ENCODE results near the gene ST7. TPM values are rescaled to one million over a fixed set of nuclear protein-coding genes. Genes with fewer than 3 reads are reported as not detected.

Gene ST7
- total RNA-seq, 4 donors from 2014 or later: 16.2 to 38.6 (median 22.5) TPM

DNA sequence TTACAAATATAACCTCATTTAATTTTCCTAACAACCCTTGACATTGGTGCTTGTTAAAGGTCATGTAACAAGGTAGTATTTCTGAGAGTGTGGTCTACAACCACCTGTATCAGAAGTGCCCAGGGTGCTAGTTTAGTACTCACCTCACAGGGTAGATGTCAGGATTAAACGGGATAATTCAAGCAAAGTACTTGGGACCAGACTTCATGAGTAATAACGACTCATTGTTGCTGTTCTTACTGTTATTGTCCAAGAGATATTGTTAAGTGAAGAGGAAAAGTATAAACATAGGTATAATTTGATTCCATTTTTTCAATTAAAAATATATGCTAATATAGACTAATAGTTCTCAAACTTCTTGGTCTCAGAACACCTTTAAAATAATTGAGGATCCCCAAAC is 190.3 kb downstream of the ST7 start:
- TF ChIP-seq, protein P1, sequence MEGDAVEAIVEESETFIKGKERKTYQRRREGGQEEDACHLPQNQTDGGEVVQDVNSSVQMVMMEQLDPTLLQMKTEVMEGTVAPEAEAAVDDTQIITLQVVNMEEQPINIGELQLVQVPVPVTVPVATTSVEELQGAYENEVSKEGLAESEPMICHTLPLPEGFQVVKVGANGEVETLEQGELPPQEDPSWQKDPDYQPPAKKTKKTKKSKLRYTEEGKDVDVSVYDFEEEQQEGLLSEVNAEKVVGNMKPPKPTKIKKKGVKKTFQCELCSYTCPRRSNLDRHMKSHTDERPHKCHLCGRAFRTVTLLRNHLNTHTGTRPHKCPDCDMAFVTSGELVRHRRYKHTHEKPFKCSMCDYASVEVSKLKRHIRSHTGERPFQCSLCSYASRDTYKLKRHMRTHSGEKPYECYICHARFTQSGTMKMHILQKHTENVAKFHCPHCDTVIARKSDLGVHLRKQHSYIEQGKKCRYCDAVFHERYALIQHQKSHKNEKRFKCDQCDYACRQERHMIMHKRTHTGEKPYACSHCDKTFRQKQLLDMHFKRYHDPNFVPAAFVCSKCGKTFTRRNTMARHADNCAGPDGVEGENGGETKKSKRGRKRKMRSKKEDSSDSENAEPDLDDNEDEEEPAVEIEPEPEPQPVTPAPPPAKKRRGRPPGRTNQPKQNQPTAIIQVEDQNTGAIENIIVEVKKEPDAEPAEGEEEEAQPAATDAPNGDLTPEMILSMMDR (IDR thresholded peaks at IDR 0.05; ENCODE audit: low read depth): no peak

DNA sequence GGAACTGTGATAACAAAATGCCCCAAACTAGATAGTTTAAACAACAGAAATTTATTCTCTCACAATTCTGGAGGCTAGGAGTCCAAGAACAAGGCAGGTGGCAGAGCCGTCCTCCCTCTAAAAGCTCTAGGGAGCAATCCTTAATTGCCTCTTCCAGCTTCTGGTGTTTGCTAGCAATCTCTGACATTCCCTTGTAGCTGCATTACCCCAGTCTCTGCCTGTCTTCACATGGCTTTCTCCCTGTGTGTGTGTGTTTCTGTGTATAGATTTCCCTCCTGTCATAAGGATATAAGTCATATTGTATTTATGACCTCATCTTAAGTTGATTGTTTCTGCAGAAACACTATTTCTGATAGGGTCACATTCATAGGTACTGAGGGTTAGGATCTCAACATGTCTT is 192.0 kb downstream of the ST7 start:
- TF ChIP-seq, protein P1 (IDR thresholded peaks at IDR 0.05; ENCODE audit: low read depth): no peak

DNA sequence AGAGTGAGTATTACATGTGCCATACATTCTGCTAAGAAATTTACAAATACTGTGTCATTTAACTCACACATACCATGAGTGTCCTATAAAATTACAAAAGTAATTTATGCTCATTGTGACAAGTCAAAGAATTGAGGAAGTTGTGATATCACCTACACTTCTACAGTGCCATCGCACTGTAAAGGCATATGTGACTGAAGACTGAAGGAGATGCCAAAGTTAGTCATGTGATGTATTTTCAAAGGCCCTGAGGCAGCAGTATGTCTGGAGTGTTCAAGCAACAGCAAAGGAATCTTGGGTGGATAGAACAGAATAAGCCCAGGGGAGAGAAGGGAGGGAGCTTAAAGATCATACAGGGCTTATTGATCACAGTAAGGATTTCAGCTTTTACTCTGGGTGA is 192.8 kb downstream of the ST7 start:
- TF ChIP-seq, protein P1 (IDR thresholded peaks at IDR 0.05; ENCODE audit: low read depth): no peak

DNA sequence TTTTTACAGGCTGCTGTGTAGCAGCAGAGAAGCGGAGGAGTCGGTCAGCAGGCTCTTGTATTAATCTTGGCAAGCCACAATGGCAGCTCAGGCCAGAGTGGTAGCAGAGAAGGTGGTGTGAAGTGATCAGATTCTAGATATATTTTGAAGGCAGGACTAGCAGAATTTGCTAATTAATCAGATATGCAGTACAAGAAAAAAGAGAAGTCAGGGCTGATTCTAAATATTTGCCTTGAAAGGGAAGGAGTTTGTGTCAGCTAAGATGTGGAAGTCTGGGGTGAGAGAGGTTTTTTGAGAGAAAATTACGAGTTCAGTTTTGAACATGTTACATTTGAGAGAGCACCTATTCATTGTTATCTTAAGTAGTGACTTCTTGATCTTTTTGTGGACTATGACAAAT is 193.2 kb downstream of the ST7 start:
- TF ChIP-seq, protein P1 (IDR thresholded peaks at IDR 0.05; ENCODE audit: low read depth): no peak

DNA sequence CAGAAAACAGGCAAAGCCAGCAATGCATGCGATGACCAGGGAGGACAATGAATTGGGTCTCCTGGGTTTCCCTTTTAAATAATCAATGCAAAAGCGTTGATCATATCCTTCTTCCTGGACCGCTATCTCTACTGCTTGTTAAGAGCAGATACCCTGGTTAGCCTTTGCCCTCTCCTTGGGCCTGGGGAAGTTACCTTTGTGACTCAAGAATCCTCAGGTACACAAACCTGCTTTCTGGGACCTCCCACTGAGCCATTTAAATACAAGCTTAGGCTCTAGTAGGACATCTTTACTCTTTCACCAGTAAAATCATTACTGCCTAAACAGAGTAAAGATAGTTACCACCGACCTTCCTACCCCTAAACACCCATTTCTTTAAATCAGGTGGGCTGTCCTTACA is 195.7 kb downstream of the ST7 start:
- TF ChIP-seq, protein P1 (IDR thresholded peaks at IDR 0.05; ENCODE audit: low read depth): no peak

- TF ChIP-seq, protein P1 (IDR thresholded peaks at IDR 0.05; ENCODE audit: low read depth): no peak
Observed at GRCh38 chr7:117149692-117150091, 196.4 kb downstream of the ST7 start.

DNA sequence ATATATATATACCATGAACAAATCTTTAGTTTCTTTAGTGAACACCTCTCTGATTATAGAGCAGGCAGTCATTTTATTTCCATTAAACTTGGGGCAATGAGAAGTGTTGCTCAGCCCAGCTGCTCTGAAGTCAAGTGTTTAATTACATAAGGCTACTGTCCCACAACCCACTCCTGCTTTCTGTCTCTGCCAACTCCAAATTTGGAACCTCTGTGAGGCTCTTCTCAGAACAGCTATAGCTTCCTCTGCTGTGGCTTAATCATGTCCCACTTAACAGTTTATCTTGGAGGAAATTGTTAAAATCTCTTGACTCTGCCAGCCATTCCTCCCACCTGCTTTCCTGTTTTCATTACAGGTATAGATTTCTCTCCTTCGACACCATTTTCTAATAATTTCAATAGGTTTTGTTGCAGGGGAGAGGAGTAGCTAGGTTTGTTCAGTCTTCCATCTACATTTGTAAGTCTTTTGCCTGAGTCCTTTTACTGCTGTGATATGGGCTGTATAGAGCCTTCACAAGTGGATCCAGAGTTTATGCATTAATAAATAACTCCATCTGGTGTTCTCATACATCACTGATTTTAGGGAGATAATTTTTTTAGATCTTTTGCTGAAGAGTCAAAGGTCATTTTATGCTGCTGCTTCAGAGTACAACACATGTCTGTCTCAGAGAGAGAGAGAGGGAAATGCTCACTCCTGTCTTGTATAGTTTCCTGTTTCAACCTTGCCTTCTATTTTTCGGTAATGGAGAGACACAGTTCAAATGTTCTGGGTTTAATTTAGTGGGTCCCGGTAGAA is 199.1 kb downstream of the ST7 start:
- TF ChIP-seq, protein P1 (IDR thresholded peaks at IDR 0.05; ENCODE audit: low read depth): no peak
